Stimulated activated CD8-positive, alpha-beta memory T cell treated with anti-CD3 and anti-CD28 coated beads, Interleukin-12 subunit alpha, Interleukin-12 subunit beta, amount 100 ng/mL, for 4 hours (primary cell): Measurements from ENCODE around the gene LCLAT1.

ENCODE experiments used
- DNase-seq: peaks from one replicate; pipeline ENCODE4 v3.0.0-alpha.2; 2020; ENCODE audit warnings: low read depth

The LCLAT1 gene

DNA sequence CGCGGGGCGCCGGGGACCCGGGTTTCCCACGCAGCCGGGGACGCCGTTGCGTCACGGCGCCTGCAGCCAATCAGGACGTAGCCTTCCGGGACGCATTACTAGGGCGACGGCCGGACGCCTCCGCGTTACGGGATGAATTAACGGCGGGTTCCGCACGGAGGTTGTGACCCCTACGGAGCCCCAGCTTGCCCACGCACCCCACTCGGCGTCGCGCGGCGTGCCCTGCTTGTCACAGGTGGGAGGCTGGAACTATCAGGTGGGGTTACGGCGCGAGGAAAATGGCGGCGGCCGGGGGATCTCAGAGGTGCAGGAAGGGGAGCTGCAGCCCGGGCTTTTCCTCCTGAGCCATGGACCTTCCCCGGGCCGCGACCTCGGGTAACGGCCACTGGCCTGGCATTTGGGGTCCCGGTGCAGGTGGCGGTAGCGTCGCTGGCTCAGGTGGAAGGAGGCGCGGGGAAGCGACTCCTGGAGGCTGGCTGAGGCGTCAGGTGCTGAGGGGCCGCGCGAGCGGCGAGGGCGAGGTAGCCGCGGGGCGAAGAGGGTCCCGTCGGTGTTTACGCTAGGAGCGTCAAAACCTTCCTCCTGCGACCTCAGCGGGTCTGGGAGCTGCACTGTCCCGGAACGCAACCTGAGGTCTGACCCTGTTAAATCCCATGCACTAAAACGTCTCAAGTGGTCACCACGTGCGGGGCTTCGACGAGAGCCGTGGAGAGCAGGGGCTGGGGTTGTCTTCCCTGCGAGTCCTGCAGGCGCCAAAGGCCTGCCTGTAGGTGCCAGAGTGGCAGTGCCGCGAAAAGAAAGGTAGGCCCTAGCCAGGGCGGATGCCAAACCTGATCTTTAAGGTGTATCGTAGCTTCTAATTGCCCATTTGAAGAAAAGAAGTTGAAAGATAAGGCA, at the start of gene LCLAT1:
Gene LCLAT1, plus strand, starts transcription at position 98 of the 897 bp plus-strand sequence. CDS start 78,345 bp downstream, outside the sequence.
- DNase-seq: peak; percentile 81

DNA sequence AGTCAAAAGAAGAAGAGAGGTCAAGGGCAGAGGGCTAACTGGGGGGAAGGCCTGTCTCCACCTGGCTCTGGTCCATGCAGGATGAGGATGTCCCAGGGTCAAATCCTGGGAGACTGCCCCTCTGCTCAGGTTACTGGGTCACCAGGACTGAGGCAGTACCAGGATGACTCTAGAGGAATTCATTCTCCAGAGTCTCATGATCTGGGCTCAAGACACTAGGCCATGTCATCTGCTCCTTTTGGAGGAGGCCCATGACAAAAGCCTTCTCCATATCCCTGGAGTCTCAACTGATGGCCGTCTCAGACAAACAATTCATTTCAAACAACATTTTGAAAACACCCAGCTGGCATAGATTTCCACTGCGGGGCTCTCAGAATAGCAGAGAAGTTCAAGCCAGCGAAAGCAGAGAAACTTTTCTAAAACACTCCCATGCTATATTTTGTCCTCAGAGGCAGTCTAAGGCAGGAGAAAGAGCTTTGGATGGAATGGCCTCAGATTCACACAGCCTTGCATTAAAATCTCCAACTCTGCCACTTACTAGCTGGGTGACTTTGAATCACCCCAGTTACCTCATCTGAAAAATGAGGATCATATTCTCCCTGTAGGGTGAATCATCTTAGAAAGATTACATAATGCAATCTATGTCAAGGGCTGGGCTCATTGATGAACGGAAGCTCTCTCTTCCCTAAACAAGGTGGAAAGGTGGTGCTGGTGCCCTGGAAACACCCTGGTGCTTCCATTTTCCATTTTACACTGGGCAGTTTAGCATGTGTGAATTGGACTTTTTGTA, 48.8 kb upstream of the LCLAT1 start:
- no peak for DNase-seq

DNA sequence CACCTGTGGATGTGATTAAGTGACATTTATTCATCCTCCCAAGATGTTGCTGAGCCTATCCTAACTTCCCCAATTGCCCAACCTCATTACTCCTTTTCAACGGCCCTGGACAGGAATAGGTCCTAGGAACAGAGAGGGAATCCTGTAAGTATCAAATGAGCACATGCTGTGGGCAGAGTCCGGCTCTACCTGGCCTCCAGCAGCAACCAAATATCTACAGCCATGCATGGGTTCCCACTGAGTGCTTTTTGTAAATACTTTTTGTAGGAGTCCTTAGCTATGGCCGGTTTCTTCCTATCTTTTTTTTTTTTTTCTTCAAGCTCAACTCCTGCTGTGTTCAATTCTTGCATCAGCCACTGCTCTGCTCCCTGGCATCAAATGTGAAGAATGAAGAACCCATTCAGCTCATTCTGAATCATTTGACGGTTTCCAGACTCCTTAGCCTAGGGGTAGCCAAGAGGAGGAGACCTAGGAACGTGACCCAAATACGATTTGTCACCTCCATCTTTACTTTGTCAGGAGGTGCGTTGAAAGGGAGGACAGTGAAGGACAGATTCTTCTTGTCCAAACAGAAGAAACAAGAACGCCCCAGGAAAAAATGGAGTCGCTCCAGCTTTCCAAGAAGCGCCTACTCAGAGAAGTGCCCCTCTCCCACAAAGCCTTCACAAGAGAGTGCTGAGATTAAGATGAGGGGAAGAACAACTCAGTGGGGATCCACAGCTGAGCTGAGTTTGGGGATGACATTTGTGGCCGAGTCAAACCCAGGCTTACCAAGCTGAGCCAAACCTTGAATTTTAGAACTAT, 46.7 kb upstream of the LCLAT1 start:
- DNase-seq: no peak

DNA sequence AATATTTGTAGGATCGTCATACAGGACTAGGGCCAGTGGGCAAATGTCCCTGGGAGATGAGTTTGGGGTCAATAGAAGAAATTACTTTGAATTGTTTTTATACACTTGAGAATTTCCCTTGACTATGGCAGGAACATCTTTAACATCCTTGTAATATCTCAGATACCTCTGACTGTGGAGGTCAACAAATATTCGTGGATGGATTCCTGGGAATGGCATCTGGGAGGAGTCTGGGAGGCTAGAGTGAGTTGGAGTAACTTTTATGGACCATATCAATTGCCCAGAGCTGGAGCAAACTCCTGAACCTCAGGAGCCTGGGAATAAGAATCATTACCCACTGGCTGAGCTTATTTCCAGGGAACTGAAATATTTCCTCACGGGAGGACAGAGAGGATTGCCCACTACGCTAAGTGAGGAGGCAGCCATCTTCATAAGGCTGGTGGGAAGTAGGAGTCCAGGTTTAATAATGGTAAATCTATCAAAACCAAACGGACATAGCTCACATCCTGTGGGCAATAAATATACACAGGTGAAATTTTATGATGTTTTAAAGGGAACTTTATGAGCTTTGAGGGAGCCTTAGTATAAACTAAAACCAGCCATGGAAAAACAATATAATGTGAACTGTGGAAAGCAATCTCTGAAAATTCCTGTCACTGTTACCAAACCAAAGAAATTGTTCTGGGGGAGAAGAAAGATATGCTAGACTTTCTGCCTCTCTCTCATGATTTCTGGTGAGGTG, 44.4 kb upstream of the LCLAT1 start:
- no peak for DNase-seq

DNA sequence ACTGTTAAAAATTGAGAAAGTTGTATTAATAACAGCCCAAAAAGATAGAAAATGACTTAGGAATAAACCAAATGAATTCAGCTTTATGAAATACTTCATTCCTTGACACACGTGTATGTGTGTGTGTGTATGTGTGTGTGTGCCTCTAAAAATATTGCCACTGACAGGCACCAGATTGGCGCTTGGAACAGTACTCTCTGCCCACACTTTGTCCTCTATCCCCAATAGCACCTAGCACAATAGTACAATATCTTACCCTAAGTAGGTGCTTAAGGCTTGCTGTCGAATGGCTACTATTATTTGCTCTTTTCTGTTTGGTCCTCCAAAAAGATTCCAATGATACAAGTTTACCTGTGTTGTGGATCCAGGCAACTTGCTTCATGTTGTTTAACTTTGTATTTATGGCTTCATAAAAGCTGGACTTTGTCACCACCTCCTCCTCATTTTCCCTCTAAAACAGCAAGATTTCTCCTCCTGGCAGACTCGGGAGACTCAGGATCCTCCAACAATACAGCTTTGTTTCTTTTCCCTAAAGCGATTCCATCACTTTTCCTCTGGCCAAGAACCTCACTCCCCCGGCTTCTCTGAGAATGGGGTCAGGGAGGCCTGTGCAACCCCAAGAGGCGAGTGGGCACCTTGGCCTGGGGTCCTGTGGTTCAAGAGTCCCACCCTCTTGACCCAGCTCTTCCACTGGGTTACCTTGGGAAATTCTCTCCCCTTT, 43.3 kb upstream of the LCLAT1 start:
- DNase-seq: no peak

DNA sequence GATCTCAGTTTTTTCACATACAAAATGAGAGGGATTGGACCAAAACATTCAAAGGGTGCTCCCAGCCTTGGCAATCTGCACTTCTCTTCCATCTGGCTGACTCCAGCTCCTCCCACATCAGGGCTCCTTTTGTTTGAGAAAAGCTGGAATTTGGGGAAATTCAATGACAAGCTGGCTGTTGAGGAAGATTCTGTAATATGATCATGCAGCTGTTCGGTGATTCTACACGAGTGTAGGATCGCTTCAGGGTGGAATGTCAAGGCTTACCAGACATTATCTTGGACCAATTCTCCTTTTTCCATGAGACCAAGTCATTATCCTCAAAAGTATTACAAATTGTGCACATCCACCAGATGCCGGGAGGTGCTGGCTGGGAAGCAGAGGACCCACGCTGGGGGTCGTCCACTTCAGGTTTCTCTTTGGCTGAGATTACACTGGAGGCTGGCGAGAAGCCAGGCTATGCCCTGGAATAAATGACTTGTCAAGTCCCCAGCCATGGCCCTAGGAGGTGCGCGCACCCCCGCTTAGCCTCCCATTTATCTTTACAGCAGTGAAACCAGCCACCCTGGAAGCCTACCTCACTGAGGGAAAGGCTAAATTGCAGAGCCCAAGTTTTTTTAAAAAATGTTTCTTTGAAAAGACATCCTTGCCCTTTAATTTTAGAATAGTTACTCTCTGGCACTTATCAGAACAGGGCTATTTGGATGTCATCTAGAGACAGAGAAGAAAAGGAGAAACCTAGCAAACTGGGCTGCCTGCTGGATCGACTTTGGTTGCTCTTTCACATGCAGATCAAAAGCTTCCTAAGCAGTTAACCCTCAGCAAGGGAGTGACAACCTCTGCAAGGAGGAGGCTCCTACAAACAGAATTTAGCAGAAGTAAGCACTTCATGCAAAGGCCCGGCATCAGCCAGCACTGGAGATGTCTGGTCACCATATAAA, 42.5 kb upstream of the LCLAT1 start:
- no peak for DNase-seq

DNA sequence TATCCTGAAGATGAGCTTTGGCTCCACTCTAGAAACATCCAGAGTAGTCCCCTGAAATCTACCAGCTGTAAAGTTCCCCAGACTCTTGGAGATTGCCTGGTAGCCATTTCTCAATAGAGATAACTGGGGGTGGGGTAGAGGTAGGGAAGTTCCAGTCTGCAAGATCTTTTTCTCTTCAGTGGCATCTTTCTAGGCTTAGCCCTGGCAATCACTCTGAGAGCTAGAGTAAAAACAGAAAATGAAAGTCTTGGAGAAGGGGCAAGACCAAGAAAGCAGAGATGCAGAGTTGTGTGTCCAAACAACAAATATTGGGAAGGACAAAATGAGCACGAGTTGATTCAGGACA, 41.8 kb upstream of the LCLAT1 start:
- DNase-seq: no peak

DNA sequence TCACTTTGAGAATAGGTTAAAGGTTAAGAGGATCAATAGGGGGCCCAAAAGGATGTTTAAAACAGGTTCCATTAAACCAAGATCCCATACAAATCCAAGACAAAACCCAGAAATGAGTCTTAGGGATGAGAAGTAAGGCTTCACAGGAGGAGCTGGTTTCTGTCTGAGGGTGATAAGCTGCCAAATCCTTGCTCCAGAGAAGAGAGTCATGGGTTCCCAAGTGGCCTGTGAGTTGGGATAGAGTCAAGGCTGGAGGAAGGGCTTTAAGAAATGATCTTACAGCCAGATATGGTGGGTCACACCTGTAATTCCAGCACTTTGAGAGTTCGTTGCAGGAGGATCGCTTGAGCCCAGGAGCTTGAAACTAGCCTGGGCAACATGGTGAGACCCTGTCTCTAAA, 40.2 kb upstream of the LCLAT1 start:
- DNase-seq: no peak

DNA sequence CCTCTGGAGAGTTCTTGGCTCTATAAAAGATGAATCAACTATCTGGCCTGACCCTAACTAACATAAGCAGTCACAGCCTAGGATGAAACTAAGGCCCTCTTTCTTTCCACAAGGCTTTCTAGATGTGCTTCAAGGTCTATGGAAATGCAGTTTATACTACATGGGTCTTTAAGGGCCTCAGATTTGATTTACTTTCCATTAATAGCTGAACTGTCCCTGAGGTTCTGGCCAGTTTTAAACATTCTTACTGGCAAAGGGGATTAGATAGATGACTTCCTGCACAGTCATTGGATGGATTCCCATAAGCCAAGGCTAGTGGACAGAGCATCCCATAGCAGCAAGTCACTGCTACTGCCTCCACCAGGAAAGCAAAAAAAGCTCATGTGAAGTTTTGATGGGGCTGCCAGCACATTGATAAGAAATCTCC, 38.1 kb upstream of the LCLAT1 start:
- DNase-seq: no peak

DNA sequence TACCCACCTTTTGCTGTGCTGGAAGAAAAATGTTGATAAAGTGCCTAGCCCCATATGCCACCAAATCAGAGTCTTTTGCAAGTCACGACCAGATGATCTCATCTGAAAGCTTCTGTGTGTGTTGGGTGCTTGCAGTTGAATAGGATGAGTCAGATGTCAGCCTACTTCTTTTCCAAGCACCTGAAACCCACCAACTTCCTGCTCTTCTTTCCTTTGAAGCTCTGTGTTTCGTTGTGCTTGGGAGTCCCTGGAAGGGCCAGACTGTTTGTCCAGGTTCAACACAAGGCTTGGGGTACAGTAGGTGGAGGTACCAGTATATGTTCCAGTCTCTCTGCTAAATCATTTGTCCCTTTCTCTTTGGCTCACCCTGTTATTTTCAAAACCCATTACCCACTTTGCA, 36.8 kb upstream of the LCLAT1 start:
- no peak for DNase-seq

DNA sequence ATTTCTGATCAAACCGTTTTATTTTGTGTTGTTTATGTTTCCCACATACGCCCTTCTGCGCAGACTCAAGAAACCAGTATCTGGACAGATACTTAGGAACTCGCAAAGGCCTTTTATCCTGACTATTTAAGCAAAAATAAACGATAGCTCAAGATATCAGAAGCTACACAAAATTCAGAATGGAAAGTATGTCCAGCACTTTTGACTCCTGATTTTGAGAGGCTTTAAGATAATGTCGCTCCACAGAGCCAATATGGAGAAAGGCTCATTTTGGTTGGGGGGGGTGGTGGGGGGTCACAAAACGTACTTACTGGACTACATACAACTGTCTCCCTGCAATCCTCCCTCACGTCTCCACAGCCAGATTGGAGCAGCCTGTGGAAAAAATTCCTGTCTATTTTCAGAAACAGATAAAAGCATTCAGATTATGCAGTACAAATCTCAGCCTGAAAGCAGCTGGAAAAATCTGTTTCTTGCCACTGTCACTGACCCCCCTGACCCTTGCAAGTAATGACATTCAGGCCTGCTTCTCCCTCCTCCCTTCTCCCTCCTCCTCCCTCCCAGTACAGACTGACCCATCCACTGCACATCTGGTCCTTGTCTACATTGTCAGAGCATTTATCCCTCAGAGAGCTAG, 34.9 kb upstream of the LCLAT1 start:
- no peak for DNase-seq

DNA sequence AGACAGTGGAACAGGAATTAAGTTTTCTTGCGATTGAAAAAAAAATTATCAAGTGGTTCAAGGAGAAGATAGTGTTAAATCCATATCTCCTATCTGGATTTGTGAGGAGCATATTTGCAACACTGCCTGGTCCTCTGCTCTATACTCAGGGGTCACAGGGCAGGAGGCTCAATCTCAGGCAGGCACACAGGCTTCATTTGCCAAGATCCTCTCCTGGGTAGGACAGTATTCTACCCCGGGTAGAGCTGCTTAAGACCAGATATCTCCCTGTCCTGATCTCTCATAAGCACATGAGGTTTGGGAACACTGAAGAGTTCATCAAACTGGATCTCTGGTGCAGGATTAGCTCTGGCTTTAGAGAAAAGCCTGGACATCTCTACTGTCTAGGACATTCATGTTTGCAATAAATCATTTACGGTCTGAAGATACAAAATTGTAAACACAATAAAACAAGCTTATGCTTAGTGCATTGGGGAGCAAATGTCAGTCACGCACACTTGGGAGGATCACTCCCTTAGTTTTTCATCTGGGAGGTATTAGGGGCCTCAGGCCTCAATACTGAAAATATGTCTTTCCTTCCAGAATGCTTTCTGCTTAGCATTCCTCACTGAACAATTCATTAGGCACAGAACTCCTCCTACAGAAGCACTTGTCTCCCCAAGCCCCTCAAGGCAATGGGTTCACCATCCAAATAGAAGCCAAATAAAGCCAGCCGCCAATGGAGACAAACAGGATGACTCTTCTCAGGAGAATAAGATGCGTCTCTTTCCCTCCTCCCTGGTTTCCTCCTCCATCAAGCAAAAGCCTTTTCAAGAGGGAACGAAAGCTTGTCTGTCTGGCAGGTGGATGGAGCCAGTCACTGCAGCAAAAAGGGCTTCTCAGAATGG, 34.1 kb upstream of the LCLAT1 start:
- no peak for DNase-seq

DNA sequence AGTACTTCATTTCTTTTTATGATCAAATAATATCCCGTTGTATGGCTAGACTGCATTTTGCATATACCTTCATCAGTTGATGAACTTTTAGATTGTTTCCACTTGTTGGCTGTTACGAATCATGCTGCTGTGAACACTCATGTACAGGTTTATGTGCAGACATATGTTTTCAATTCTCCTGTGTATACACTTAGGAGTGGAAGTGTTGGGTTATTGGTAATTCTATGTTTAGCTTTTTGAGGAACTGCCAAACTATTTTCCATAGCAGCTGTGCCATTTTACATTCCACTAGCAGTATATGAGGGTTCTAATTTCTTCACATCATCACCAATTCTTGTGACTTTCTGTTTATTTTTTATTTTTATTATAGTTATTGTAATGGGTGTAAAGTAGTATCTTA, 32.1 kb upstream of the LCLAT1 start:
- DNase-seq: no peak

DNA sequence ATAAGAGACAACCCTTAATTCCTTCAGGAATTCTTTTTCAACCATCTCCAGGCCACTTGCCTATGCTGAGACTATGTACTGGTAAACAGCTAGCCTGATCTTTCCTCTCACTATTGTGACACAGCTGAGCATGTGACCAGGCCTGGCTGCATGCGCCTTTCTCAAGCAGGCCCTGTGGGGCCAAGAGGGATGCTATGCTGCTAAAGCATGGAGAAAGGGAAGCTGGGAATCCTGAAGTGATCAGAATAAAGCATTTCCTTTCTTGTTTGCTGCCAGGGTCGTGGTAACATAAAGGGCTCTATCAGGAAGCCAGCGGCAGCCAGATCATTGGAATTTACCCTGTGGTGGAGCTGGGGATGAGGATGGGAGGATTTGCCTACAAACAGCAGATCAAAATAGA, 29.8 kb upstream of the LCLAT1 start:
- no peak for DNase-seq

DNA sequence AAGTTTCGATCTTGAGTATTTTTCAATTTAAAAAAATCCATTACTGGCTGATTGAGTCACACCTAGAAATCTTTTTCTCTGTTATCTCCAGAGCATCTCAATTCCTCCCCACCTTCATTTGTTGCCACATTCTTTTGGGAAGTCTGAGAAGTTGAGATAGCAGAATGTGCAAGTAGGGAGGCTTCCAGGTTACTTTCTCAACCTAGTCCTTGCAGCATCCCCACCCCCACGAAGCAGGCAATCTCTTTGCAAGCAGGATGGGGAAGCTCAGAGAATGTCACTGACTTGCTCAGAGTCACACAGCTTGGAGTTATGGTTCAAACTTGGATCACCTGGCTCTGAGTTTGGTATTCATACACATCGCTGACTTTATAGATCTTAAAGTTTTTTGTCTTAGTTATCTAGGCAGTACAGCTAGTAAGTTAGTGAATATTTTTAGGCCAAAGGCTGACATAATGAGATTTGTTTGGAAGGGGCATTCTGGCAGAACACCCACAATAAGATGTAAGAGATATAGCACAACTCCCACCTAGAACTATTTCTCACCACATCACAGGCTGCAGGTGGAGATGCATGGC, 25.9 kb upstream of the LCLAT1 start:
- DNase-seq: no peak

DNA sequence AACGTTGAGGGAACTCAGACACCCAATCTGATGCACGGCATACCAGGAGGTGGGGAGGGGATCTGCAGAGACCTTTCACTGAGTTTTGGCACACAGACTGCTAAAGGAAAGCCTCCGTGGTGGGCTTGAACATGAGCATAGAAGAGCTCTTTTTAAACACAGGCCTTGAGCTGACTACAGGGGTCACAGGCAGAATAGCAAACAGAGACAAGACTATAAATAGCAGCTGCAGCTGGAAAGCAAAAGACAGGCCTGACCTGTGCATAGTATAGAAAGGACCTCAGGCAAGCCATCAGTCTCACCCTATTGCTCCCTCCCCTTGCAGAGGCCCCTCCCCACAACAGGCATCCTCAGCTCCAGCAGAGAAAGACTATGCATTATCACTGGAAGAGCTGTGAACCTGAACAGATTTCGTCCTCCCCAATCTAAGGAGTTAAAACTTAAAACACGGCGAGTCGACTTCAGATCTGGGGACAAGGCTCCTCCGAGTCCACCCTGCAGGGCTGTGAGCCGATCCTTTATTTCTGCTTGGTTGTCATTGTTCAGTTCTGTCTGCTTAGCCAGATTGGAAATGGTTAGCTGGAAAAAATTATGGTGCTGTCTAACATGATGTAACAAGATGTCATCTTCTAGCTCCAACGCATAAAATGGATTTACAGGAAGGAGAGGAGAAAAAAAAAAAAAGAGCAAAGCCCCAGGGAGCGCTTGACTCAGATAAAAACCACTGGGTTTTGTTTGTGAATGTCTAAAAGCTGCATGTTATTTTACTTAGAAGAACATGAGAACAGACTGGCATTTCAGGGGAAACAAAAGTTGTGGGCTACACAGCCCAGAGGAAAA, 25.2 kb upstream of the LCLAT1 start:
- DNase-seq: no peak

DNA sequence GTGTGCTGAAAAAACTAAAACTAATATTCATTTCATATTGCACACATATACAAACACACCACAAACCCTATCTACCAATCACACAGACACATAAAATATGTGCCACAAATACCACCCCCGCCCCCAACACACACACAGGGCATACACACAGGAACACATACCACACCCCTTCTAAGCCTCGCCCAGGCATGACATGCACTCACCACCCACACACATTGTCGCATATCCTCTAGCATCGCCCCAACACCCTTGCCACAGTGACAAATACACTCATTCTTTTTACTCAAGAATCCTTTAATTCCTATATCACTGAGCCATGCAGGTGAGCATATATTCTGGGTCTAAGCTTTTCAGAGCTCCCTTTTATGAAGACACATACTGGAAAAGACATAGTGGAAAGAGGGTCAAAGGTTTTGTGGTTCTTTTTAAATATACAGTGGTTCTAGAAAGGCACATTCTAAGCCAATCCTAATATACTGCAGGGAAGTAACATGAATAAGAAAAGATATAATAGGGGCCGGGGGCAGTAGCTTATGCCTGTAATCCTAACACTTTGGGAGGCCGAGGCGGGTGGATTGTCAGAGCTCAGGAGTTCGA, 24.5 kb upstream of the LCLAT1 start:
- DNase-seq: peak; percentile 66
